A549 (cell line): ENCODE measurements around the gene MON2. TPM values are rescaled to one million over a fixed set of nuclear protein-coding genes. Genes with fewer than 3 reads are reported as not detected.

Source experiments
- ATAC-seq, 2 experiments: fragments of 200-7000 bp in 1 of 2; fragments of >200 bp in 1 of 2; cut with Nextera tagmentation in 1 of 2; cut with Tn5 transposase in 1 of 2; 3 replicates each; pipeline versions ENCODE4 v1.8.0 to v1.9.1; 2018 to 2020; ENCODE audit warnings: mild to moderate bottlenecking in 1 of 2, moderate library complexity in 1 of 2
- CTCF ChIA-PET: fragments of 300-600 bp; sonication (Branson Sonifier 250); formaldehyde crosslinking; extraction: SDS; loops from one replicate; lab custom pipeline; 2021; ENCODE audit warnings: antibody characterized with exemption, inconsistent platforms; lab: Yijun Ruan, JAX
- POLR2A ChIA-PET: fragments of 350-600 bp; formaldehyde crosslinking; extraction: SDS; loops from one replicate; lab custom pipeline; 2021; ENCODE audit warnings: antibody characterized with exemption, inconsistent platforms; lab: Yijun Ruan, JAX
- DNase-seq, 2 experiments: peaks; one replicate each; pipeline versions ENCODE4 v3.0.0 to v3.0.0-alpha.2; 2011 to 2016; ENCODE audit warnings: low read depth in 1 of 2, low spot score in 1 of 2
- FAIRE-seq: peaks from 2 replicates; lab custom pipeline; 2011; peaks lifted over from hg19 to GRCh38; lab: Jason Lieb, UNC
- H3K27ac ChIP-seq, 2 experiments: fragments of >200 bp; sonication (Bioruptor Twin); formaldehyde crosslinking; 3 replicates each; pipeline ENCODE4 v1.5.1; 2016 to 2017
- H3K4me1 ChIP-seq: fragments of >200 bp; sonication (Bioruptor Twin); formaldehyde crosslinking; 3 replicates; pipeline ENCODE4 v1.6.1; 2016
- H3K4me2 ChIP-seq: fragments of >200 bp; sonication (Bioruptor Twin); formaldehyde crosslinking; 3 replicates; pipeline ENCODE4 v1.6.1; 2016
- H3K4me3 ChIP-seq: fragments of >200 bp; sonication (Bioruptor Twin); formaldehyde crosslinking; 3 replicates; pipeline ENCODE4 v1.5.1; 2016
- H3K9me3 ChIP-seq: fragments of >200 bp; sonication (Bioruptor Twin); formaldehyde crosslinking; 3 replicates; pipeline ENCODE4 v1.6.1; 2016
- BHLHE40 ChIP-seq: IDR thresholded peaks from 2 replicates; pipeline ENCODE4 v1.6.1; 2012; ENCODE audit warnings: low read depth, low read length, inconsistent platforms
- CBX2 ChIP-seq: fragments of 200-600 bp; sonication (generic); IDR thresholded peaks from 2 replicates; pipeline ENCODE4 v1.6.1; 2016; ENCODE audit warnings: low read depth, mild to moderate bottlenecking, borderline replicate concordance
- CBX8 ChIP-seq: fragments of 200-600 bp; sonication (generic); IDR thresholded peaks from 2 replicates; pipeline ENCODE4 v1.6.1; 2016
- CHD4 ChIP-seq: fragments of 200-600 bp; sonication (generic); IDR thresholded peaks from 2 replicates; pipeline ENCODE4 v1.6.1; 2016; ENCODE audit warnings: antibody characterized with exemption, mild to moderate bottlenecking, borderline replicate concordance
- ESRRA ChIP-seq: fragments of 150-350 bp; IDR thresholded peaks from 2 replicates; pipeline ENCODE4 v1.6.1; 2014; ENCODE audit warnings: mild to moderate bottlenecking, low read length, borderline replicate concordance
- FOSB ChIP-seq: fragments of 250-450 bp; sonication (Bioruptor Pico); IDR thresholded peaks from 2 replicates; pipeline ENCODE4 v1.5.0; 2020; ENCODE audit warnings: mild to moderate bottlenecking, moderate library complexity
- HOXA7 ChIP-seq: fragments of 250-450 bp; sonication (Bioruptor Pico); IDR thresholded peaks from 2 replicates; pipeline ENCODE4 v1.5.0; 2020; ENCODE audit warnings: mild to moderate bottlenecking, moderate library complexity
- HOXB13 ChIP-seq: fragments of 250-450 bp; sonication (Bioruptor Pico); IDR thresholded peaks from 2 replicates; pipeline ENCODE4 v1.5.0; 2020; ENCODE audit warnings: low read depth, mild to moderate bottlenecking, moderate library complexity
- NFE2L2 ChIP-seq: fragments of 150-350 bp; conservative IDR thresholded peaks from 2 replicates; pipeline ENCODE4 v1.6.1; 2014; ENCODE audit warnings: low read length
- NR3C1 ChIP-seq: fragments of >200 bp; sonication (Bioruptor Twin); formaldehyde crosslinking; IDR thresholded peaks from 3 replicates; pipeline ENCODE4 v1.6.1; 2017
- PHF8 ChIP-seq: fragments of 200-600 bp; sonication (generic); IDR thresholded peaks from 2 replicates; pipeline ENCODE4 v1.6.1; 2016; ENCODE audit warnings: low read depth, mild to moderate bottlenecking, antibody characterized with exemption, moderate library complexity, borderline replicate concordance
- RARB ChIP-seq: fragments of 250-450 bp; sonication (Bioruptor Pico); IDR thresholded peaks from 2 replicates; pipeline ENCODE4 v1.8.0; 2021; ENCODE audit warnings: mild to moderate bottlenecking, moderate library complexity
- SREBF2 ChIP-seq: fragments of 450-650 bp; IDR thresholded peaks from 2 replicates; pipeline ENCODE4 v1.6.1; 2014; ENCODE audit warnings: mild to moderate bottlenecking, moderate library complexity
- TFCP2L1 ChIP-seq: fragments of 250-450 bp; sonication (Bioruptor Pico); IDR thresholded peaks from 2 replicates; pipeline ENCODE4 v1.5.0; 2021; ENCODE audit warnings: mild to moderate bottlenecking
- TP53 ChIP-seq: fragments of 250-450 bp; sonication (Bioruptor Pico); IDR thresholded peaks from 2 replicates; pipeline ENCODE4 v1.5.0; 2021; ENCODE audit warnings: mild to moderate bottlenecking, moderate library complexity
- ZC3H11A ChIP-seq: fragments of 450-650 bp; IDR thresholded peaks from 2 replicates; pipeline ENCODE4 v1.6.1; 2014; ENCODE audit warnings: antibody characterized with exemption, mild to moderate bottlenecking
- ZSCAN20 ChIP-seq: fragments of 250-450 bp; sonication (Bioruptor Pico); IDR thresholded peaks from 2 replicates; pipeline ENCODE4 v1.8.0; 2022; ENCODE audit warnings: mild to moderate bottlenecking, moderate library complexity
- WGBS: methylation state at CpG from one replicate; pipeline ENCODE4 v1.1.6; 2017; ENCODE audit errors: missing lambda C conversion rate; 5-methylcytosine and 5-hydroxymethylcytosine counted together
- polyA plus RNA-seq, 4 experiments: library from polyadenylated mRNA; depleted of rRNA in 3 of 4; stranded (reverse); fragments of >200 nt; fragmentation: RNase III in 1 of 4; extraction: RNeasy Plus Mini Kit Qiagen cat#74134 plus additional on column Dnase treatment in 1 of 4; gene quantifications; 2 replicates in 3 of 4; 3 replicates in 1 of 4; pipeline ENCODE4 v1.2.3, GENCODE V29; 2011 to 2017
- TF ChIP-seq, protein P1 (sequence below): fragments of 150-350 bp; IDR thresholded peaks from 2 replicates; pipeline ENCODE4 v1.6.1; 2014; ENCODE audit warnings: low read depth, mild to moderate bottlenecking, low read length
- TF ChIP-seq, protein P2 (sequence below): IDR thresholded peaks from 2 replicates; pipeline ENCODE4 v1.6.1; 2012
- TF ChIP-seq, protein P3 (sequence below): IDR thresholded peaks from 2 replicates; pipeline ENCODE4 v1.6.1; 2012
- TF ChIP-seq, protein P4 (sequence below): fragments of >200 bp; sonication (Bioruptor Twin); formaldehyde crosslinking; IDR thresholded peaks from 3 replicates; pipeline ENCODE4 v1.6.1; 2016
- TF ChIP-seq, protein P5 (sequence below): fragments of 450-650 bp; IDR thresholded peaks from 2 replicates; pipeline ENCODE4 v1.6.1; 2014; ENCODE audit warnings: antibody characterized with exemption
- TF ChIP-seq, protein P6 (sequence below): IDR thresholded peaks from 2 replicates; pipeline ENCODE4 v1.6.1; 2012; ENCODE audit warnings: low read depth, borderline replicate concordance
- TF ChIP-seq, protein P7 (sequence below): fragments of 250-450 bp; sonication (Bioruptor Pico); IDR thresholded peaks from 2 replicates; pipeline ENCODE4 v1.5.0; 2021; ENCODE audit warnings: mild to moderate bottlenecking, moderate library complexity, borderline replicate concordance

Gene MON2
- polyA plus RNA-seq, 2 of the 4 experiments (the other 2 are of a cell fraction): 17.1 to 27.7 TPM

DNA sequence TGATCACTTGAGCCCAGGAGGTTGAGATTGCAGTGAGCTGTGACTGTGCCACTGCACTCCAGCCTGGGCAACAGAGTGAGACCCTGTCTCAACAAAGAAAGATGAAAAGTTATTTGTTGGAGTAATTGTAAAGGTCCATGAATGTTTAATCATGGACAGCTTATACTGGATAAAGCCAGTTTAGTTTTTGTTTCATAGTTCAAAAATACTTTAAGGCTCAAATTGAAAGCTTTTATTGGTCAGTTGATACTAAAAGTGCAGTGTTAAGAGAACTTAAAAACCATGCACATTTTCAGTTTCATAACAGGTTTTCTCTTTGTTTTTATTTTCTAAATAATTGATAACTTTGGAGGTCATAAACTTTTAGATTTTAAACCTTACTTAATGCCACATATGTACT is 108.4 kb downstream of the MON2 start:
- CTCF ChIA-PET: interaction anchor here (0.6 to 2.2 kb wide), 7 partner anchors 19 to 238 kb away, joined by 3 to 8 read pairs (median 3); no protein-coding TSS in a partner anchor
- FAIRE-seq (no peak), ATAC-seq (no peak), DNase-seq (no peak)
- no peak overlapping the region for H3K27ac ChIP-seq
- H3K4me2 ChIP-seq: no peak overlapping the region
- peaks cover 9% of the 10 kb centered on the region for H3K4me1 ChIP-seq
- POLR2A ChIA-PET: no interaction called here
- TF ChIP-seq, protein P1, sequence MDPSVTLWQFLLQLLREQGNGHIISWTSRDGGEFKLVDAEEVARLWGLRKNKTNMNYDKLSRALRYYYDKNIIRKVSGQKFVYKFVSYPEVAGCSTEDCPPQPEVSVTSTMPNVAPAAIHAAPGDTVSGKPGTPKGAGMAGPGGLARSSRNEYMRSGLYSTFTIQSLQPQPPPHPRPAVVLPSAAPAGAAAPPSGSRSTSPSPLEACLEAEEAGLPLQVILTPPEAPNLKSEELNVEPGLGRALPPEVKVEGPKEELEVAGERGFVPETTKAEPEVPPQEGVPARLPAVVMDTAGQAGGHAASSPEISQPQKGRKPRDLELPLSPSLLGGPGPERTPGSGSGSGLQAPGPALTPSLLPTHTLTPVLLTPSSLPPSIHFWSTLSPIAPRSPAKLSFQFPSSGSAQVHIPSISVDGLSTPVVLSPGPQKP: no peak
- TF ChIP-seq, protein P2, sequence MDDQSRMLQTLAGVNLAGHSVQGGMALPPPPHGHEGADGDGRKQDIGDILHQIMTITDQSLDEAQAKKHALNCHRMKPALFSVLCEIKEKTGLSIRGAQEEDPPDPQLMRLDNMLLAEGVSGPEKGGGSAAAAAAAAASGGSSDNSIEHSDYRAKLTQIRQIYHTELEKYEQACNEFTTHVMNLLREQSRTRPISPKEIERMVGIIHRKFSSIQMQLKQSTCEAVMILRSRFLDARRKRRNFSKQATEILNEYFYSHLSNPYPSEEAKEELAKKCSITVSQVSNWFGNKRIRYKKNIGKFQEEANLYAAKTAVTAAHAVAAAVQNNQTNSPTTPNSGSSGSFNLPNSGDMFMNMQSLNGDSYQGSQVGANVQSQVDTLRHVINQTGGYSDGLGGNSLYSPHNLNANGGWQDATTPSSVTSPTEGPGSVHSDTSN: no peak
- TF ChIP-seq ESRRA (no peak), FOSB (CRISPR knock-in tag) (no peak), SREBF2 (no peak), CHD4 (no peak), PHF8 (no peak), CBX2 (no peak), NFE2L2 (no peak), NR3C1 (no peak), TFCP2L1 (CRISPR knock-in tag) (no peak)
- TF ChIP-seq, protein P3, sequence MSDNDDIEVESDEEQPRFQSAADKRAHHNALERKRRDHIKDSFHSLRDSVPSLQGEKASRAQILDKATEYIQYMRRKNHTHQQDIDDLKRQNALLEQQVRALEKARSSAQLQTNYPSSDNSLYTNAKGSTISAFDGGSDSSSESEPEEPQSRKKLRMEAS: no peak
- TF ChIP-seq, all 56 proteins: peak for 0
- H3K4me3 ChIP-seq: no peak overlapping the region
- no peaks in the 10 kb centered on the region for H3K9me3 ChIP-seq

DNA sequence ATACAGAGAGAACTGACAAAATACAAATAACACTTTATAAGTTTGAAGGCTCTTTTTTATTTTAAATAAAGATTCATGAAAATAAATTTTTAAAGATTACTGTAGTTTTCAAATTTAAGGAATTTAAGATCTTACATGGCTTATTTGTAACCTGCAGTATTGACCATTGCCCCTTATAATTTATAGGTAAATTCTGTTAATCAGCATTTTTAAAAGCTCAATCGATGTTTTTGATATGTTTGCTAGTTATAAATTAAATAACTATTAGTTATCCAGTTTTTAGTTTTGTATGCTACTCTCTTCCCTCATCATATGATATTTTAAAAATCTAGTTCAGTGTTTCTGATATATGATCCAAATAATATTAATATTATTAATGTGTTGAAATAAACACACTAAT is 109.9 kb downstream of the MON2 start:
- TF ChIP-seq, protein P4, sequence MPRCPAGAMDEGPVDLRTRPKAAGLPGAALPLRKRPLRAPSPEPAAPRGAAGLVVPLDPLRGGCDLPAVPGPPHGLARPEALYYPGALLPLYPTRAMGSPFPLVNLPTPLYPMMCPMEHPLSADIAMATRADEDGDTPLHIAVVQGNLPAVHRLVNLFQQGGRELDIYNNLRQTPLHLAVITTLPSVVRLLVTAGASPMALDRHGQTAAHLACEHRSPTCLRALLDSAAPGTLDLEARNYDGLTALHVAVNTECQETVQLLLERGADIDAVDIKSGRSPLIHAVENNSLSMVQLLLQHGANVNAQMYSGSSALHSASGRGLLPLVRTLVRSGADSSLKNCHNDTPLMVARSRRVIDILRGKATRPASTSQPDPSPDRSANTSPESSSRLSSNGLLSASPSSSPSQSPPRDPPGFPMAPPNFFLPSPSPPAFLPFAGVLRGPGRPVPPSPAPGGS: no peak
- TF ChIP-seq CBX8: no peak
- TF ChIP-seq HOXB13 (CRISPR knock-in tag): no peak
- TF ChIP-seq RARB: no peak
- no peak for TF ChIP-seq ZSCAN20
- no peak for TF ChIP-seq HOXA7 (CRISPR knock-in tag)
- no peak for TF ChIP-seq TP53 (CRISPR knock-in tag)
- TF ChIP-seq, protein P5, sequence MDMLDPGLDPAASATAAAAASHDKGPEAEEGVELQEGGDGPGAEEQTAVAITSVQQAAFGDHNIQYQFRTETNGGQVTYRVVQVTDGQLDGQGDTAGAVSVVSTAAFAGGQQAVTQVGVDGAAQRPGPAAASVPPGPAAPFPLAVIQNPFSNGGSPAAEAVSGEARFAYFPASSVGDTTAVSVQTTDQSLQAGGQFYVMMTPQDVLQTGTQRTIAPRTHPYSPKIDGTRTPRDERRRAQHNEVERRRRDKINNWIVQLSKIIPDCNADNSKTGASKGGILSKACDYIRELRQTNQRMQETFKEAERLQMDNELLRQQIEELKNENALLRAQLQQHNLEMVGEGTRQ: no peak
- TF ChIP-seq, protein P6, sequence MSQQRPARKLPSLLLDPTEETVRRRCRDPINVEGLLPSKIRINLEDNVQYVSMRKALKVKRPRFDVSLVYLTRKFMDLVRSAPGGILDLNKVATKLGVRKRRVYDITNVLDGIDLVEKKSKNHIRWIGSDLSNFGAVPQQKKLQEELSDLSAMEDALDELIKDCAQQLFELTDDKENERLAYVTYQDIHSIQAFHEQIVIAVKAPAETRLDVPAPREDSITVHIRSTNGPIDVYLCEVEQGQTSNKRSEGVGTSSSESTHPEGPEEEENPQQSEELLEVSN: no peak
- no peak for TF ChIP-seq CHD4
- TF ChIP-seq BHLHE40: no peak
- TF ChIP-seq, protein P7, sequence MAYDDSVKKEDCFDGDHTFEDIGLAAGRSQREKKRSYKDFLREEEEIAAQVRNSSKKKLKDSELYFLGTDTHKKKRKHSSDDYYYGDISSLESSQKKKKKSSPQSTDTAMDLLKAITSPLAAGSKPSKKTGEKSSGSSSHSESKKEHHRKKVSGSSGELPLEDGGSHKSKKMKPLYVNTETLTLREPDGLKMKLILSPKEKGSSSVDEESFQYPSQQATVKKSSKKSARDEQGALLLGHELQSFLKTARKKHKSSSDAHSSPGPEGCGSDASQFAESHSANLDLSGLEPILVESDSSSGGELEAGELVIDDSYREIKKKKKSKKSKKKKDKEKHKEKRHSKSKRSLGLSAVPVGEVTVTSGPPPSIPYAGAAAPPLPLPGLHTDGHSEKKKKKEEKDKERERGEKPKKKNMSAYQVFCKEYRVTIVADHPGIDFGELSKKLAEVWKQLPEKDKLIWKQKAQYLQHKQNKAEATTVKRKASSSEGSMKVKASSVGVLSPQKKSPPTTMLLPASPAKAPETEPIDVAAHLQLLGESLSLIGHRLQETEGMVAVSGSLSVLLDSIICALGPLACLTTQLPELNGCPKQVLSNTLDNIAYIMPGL: no peak
- no peak for TF ChIP-seq ZC3H11A
- TF ChIP-seq, protein P3: no peak
- TF ChIP-seq, all 56 proteins: peak for 0
- no peak overlapping the region for H3K4me2 ChIP-seq
- DNase-seq (no peak), FAIRE-seq (no peak), ATAC-seq (no peak)
- H3K4me3 ChIP-seq: no peak overlapping the region
- ChIA-PET POLR2A (no interaction called here), CTCF (interaction anchor here (1.7 to 4.0 kb wide), 3 partner anchors 218 to 237 kb away, joined by 4 to 19 read pairs (median 10); no protein-coding TSS in a partner anchor)
- no peak overlapping the region for H3K27ac ChIP-seq
- WGBS: 75% methylated on average over 1 of the region's 1 CpG
- peaks cover 13% of the 10 kb centered on the region for H3K4me1 ChIP-seq
- no peaks in the 10 kb centered on the region for H3K9me3 ChIP-seq
